OCI-LY1 (cell line): Measurements from ENCODE around the gene NSUN2.

ENCODE experiments used
- H2AFZ ChIP-seq: fragments of 200-600 bp; sonication (generic), shearing (Covaris generic); 2 replicates; pipeline ENCODE4 v1.6.0; 2014; ENCODE audit warnings: antibody characterized with exemption, mild to moderate bottlenecking, low read length
- H3F3A ChIP-seq: fragments of 200-600 bp; sonication (generic), shearing (Covaris generic); 2 replicates; pipeline ENCODE4 v1.6.0; 2014; ENCODE audit warnings: mild to moderate bottlenecking, antibody characterized with exemption, low read length, moderate library complexity; ENCODE audit not compliant: insufficient read depth
- H3K27ac ChIP-seq: fragments of 200-600 bp; sonication (generic); 2 replicates; pipeline ENCODE4 v1.5.1; 2014; ENCODE audit warnings: low read length, mixed run types, mild to moderate bottlenecking, low read depth; ENCODE audit not compliant: poor library complexity, severe bottlenecking
- H3K27me3 ChIP-seq: fragments of 200-600 bp; sonication (generic); 2 replicates; pipeline ENCODE4 v1.6.0; 2014; ENCODE audit warnings: antibody characterized with exemption, mild to moderate bottlenecking, low read length, moderate library complexity; ENCODE audit not compliant: insufficient read depth
- H3K36me3 ChIP-seq: fragments of 200-600 bp; sonication (generic); 2 replicates; pipeline ENCODE4 v1.6.1; 2014; ENCODE audit warnings: mild to moderate bottlenecking, antibody characterized with exemption, low read length, moderate library complexity, mixed read lengths; ENCODE audit not compliant: insufficient read depth
- H3K4me1 ChIP-seq: fragments of 200-600 bp; sonication (generic); 2 replicates; pipeline ENCODE4 v1.5.1; 2014; ENCODE audit warnings: mild to moderate bottlenecking, low read length, moderate library complexity; ENCODE audit not compliant: insufficient read depth, severe bottlenecking
- H3K4me2 ChIP-seq: fragments of 200-600 bp; sonication (generic), shearing (Covaris generic); 2 replicates; pipeline ENCODE4 v1.6.1; 2014; ENCODE audit warnings: low read length
- H3K4me3 ChIP-seq: fragments of 200-600 bp; sonication (generic); 2 replicates; pipeline ENCODE4 v1.5.1; 2014; ENCODE audit warnings: low read length, low read depth, mild to moderate bottlenecking, mixed read lengths; ENCODE audit not compliant: poor library complexity, severe bottlenecking
- H3K79me2 ChIP-seq: fragments of 200-600 bp; shearing (Covaris generic); 2 replicates; pipeline ENCODE4 v1.6.1; 2016; ENCODE audit warnings: mixed run types, low read length, mixed read lengths; ENCODE audit not compliant: insufficient read depth
- H3K9ac ChIP-seq: fragments of 200-600 bp; sonication (generic), shearing (Covaris generic); 2 replicates; pipeline ENCODE4 v1.6.1; 2014; ENCODE audit warnings: mild to moderate bottlenecking, low read length, mixed read lengths
- H3K9me2 ChIP-seq: fragments of 200-600 bp; sonication (generic), shearing (Covaris generic); 2 replicates; pipeline ENCODE4 v1.6.1; 2014; ENCODE audit warnings: low read depth, mild to moderate bottlenecking, low read length, mixed read lengths
- H3K9me3 ChIP-seq: fragments of 200-600 bp; shearing (Covaris generic); 2 replicates; pipeline ENCODE4 v1.6.1; 2014; ENCODE audit warnings: low read length, mixed read lengths
- H4K20me1 ChIP-seq: fragments of 200-600 bp; sonication (generic), shearing (Covaris generic); 2 replicates; pipeline ENCODE4 v1.6.0; 2016; ENCODE audit warnings: mild to moderate bottlenecking, low read length; ENCODE audit not compliant: insufficient read depth
- CTCF ChIP-seq: fragments of 200-600 bp; sonication (generic), shearing (Covaris generic); IDR thresholded peaks from 2 replicates; pipeline ENCODE4 v1.5.1; 2017; ENCODE audit warnings: mild to moderate bottlenecking, antibody characterized with exemption, low read length, moderate library complexity, mixed read lengths
- EZH2 ChIP-seq: fragments of 200-600 bp; sonication (generic), shearing (Covaris generic); IDR thresholded peaks from 2 replicates; pipeline ENCODE4 v1.8.0; 2017; ENCODE audit warnings: borderline replicate concordance, mixed run types, mild to moderate bottlenecking, antibody characterized with exemption, low read length, moderate library complexity, mixed read lengths

Gene NSUN2

DNA sequence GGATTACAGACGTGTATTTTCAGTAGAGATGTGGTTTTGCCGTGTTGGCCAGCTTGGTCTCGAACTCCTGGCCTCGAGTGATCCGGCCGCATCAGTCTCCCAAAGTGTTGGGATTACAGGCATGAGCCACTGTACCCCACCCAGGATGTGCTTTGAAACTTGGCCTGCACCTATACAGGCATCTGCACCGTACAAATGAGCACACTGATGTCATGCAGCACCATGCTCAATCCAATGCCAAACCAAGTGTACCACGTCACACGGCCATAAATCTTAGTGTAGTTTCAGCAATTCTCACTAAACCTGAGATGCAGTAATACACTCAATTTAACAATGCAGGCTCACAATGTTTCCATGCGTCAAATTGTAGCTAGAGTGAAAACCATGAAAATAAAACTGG, 6.3 kb downstream of the NSUN2 start:
- Histone ChIP-seq H3K79me2 (peaks cover 50% of the 10 kb centered on the region), H3K27me3 (no peaks in the 10 kb centered on the region), H3K9me3 (peaks cover 28% of the 10 kb centered on the region), H3K4me2 (no peak overlapping the region), H2AFZ (no peak overlapping the region), H3K36me3 (peaks cover 100% of the 10 kb centered on the region), H3K9me2 (no peaks in the 10 kb centered on the region), H3K4me1 (peaks cover 4% of the 10 kb centered on the region), H3K27ac (no peak overlapping the region), H3K4me3 (no peak overlapping the region), H4K20me1 (no peaks in the 10 kb centered on the region), H3F3A (no peaks in the 10 kb centered on the region), H3K9ac (no peak overlapping the region)
- no peak for TF ChIP-seq CTCF
- no peak for TF ChIP-seq EZH2

- no peak for TF ChIP-seq CTCF
- TF ChIP-seq EZH2: no peak
- Histone ChIP-seq H3K79me2 (peaks cover 27% of the 10 kb centered on the region), H3K36me3 (peaks cover 99% of the 10 kb centered on the region), H3K9me2 (no peaks in the 10 kb centered on the region), H3K27me3 (no peaks in the 10 kb centered on the region), H4K20me1 (no peaks in the 10 kb centered on the region), H3K4me2 (no peak overlapping the region), H3F3A (no peaks in the 10 kb centered on the region), H3K9ac (no peak overlapping the region), H3K4me1 (no peaks in the 10 kb centered on the region), H3K9me3 (peaks cover 28% of the 10 kb centered on the region), H2AFZ (no peak overlapping the region), H3K4me3 (no peak overlapping the region), H3K27ac (no peak overlapping the region)
These were observed 8.9 kb downstream of the NSUN2 start for GRCh38 chr5:6623941-6624340.

DNA sequence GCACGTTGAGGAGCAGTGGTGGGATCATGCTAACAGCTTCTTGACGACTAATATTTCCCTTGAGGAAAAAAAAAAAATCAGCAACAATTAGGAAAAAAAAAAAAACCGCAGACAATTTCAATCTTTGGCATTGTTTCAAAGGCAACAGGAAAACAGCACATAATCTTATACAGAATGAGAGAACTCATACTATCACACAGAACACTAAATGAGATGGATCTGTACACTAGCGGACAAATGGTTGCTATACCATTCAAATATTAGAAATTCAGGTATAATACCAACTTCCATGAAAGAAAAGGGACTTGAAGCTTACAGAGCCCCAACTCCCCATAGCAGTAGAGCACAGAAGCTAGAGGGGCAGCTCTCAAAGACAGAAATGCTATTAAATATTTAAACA, 9.6 kb downstream of the NSUN2 start:
- Histone ChIP-seq H4K20me1 (no peaks in the 10 kb centered on the region), H3K27ac (no peak overlapping the region), H3K79me2 (peaks cover 22% of the 10 kb centered on the region), H3K27me3 (no peaks in the 10 kb centered on the region), H3K9me2 (no peaks in the 10 kb centered on the region), H3K4me2 (no peak overlapping the region), H3K9me3 (peaks cover 28% of the 10 kb centered on the region), H3K4me3 (no peak overlapping the region), H3F3A (no peaks in the 10 kb centered on the region), H3K36me3 (peaks cover 99% of the 10 kb centered on the region), H3K9ac (no peak overlapping the region), H2AFZ (no peak overlapping the region), H3K4me1 (no peaks in the 10 kb centered on the region)
- TF ChIP-seq CTCF: no peak
- TF ChIP-seq EZH2: no peak
